Measurements from ENCODE around the gene MPG. TPM values are rescaled to one million over a fixed set of nuclear protein-coding genes. Genes with fewer than 3 reads are reported as not detected.
A peak's percentile ranks its signal among the peaks of the same experiment; 100 is the strongest.

Gene MPG
- total and polyA plus RNA-seq, 12 donors: 32.2 to 88.5 (median 41.1) TPM

DNA sequence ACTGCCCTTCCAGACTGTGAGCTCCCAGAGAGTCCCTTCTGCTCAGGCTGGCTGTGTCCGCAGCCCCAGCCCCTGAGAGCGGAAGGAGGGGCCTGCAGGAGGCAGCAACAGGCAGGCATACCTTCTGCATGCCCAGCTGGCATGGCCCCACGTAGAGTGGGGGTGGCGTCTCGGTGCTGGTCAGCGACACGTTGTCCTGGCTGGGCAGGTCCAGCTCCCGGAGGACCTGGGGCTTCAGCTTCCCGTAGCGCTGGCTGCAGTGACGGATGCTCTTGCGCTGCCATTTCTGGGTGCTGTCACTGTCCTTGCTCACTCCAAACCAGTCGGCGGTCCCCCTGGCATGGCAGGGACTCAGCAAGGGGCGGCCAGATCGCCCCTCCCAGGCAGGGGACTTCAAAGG is 14.6 kb upstream of the MPG start:
- Histone ChIP-seq H3K27me3 (no peaks in the 10 kb centered on the region), H3K4me3 (no peak overlapping the region), H3K36me3 (peaks cover 4 to 70% (median 50%) of the 10 kb centered on the region in 9 donors), H3K4me1 (peaks cover 13 to 35% (median 30%) of the 10 kb centered on the region in 9 donors), H3K27ac (no peak overlapping the region), H3K9me3 (no peaks in the 10 kb centered on the region)
- no peak for ATAC-seq
- no peak for DNase-seq
- intact Hi-C loops (cut with DNase I): no loop called here
- no peak for TF ChIP-seq CTCF (IDR thresholded peaks at IDR 0.05)
- WGBS, 2 donors: 94% methylated on average over 16 of the region's 16 CpGs

DNA sequence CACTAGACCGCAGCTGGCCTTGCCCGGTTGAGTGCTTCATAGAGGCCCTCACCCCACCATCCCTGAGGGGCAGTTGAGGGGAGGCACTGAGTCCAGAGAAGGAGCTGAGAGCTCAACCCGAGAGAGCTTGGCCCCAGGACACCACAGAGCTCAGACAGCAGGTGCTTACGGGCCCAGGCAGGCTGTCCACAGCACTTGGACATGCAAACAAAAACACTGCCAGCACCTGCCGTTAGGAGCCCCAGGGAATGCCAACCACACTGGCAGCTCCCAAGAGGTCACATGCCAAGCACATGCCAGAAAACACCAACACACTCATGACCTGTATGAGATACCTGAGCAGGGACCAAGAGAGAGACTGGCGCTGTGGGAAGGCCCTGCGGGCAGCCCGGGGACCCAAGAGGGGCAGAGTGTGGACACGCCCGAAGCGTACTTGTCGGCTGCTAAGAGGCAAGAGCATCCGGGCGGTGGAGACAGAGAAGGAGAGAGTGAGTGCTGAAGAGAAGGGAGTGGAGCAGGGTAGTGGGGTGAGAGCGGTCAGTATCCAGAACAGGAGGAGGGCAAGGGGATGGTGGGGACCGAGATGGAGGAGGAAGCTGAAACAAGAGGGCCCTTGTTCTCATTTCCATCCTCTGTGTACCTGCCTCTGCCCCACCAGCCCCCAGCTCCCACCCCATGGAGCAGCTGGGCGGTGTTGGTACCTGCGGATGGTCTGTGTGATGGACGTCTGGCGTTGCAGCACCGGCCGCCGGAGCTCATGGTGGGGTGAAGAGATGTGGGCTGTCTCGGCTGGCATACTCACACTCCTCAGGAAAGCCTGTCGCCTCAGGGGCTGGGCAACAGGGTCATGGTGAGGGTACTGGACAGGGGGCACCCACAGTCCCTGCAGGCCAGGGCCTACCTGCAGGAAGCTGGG is 13.8 kb upstream of the MPG start:
- H3K27ac ChIP-seq: no peak overlapping the region
- 88% methylated on average over 24 to 25 of the region's 25 CpGs for WGBS, 2 donors
- peaks cover 4 to 62% (median 43%) of the 10 kb centered on the region in 9 donors for H3K36me3 ChIP-seq

GRCh38 chr16:64914-65255 is 13.1 kb upstream of the MPG start:
- Histone ChIP-seq H3K4me1 (peaks cover 25 to 50% (median 42%) of the 10 kb centered on the region in 9 donors), H3K4me3 (no peak overlapping the region), H3K27me3 (no peaks in the 10 kb centered on the region), H3K9me3 (no peaks in the 10 kb centered on the region), H3K36me3 (peaks cover 4 to 56% (median 43%) of the 10 kb centered on the region in 9 donors), H3K27ac (no peak overlapping the region)
- intact Hi-C loops (cut with DNase I): loop anchor here in 7 of 10 donors (1.0 to 2.0 kb wide), 2 partner anchors 32 kb away; no protein-coding TSS in a partner anchor
- no peak for ATAC-seq
- no peak for DNase-seq
- TF ChIP-seq CTCF (IDR thresholded peaks at IDR 0.05): no peak
- 80 to 91% methylated on average over 9 of the region's 9 CpGs for WGBS, 2 donors

More for the DNA sequence above, 13.8 kb upstream of the MPG start:
- H3K4me3 ChIP-seq: no peak overlapping the region
- H3K4me1 ChIP-seq: peaks cover 20 to 43% (median 36%) of the 10 kb centered on the region in 9 donors
- H3K27me3 ChIP-seq: no peaks in the 10 kb centered on the region
- intact Hi-C loops (cut with DNase I): loop anchor here in 3 of 10 donors (2.0 kb wide), 1 partner anchor 33 kb away; no protein-coding TSS in a partner anchor
- ATAC-seq (no peak), DNase-seq (no peak)
- no peaks in the 10 kb centered on the region for H3K9me3 ChIP-seq
- TF ChIP-seq CTCF (IDR thresholded peaks at IDR 0.05): no peak

DNA sequence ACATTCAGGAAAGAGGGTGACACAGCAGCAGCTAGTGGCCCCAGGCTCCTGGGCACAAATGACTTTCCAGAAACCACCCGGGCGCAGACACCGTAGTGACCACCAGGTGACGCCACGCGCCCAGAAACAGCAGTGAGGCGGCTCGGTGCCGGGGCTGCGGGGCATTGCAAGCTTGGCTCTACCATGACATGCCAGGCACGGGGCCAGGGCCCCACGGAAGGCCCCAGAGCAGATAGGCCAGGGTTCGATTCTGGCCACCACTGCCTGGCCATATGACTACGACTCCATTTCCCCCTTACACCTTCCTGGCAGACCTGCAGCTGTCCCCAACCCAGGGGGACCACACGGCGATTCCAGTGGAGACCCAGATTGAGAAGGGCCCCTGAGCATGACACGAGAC is 12.3 kb upstream of the MPG start:
- peak; percentile 90 to 98 (median 97) for TF ChIP-seq CTCF (IDR thresholded peaks at IDR 0.05)
- peak; percentile 48 to 84 (median 72) for ATAC-seq
- Histone ChIP-seq H3K4me1 (peaks cover 30 to 58% (median 50%) of the 10 kb centered on the region in 9 donors), H3K4me3 (no peak overlapping the region), H3K27me3 (peaks cover 0 to 8% (median 0%) of the 10 kb centered on the region in 7 donors), H3K27ac (peak overlapping the region in 1 of 10 donors; percentile 19), H3K9me3 (no peaks in the 10 kb centered on the region), H3K36me3 (peaks cover 4 to 47% (median 37%) of the 10 kb centered on the region in 9 donors)
- peak; percentile 78 to 87 for DNase-seq
- 17 to 20% methylated on average over 17 of the region's 17 CpGs for whole genome bisulfite sequencing, 2 donors
- intact Hi-C loops (cut with DNase I): loop anchor here in 9 of 10 donors (1.0 to 2.0 kb wide), 3 partner anchors 31 to 32 kb away; no protein-coding TSS in a partner anchor
